C4-2B (cell line): Measurements from ENCODE around the gene STH.
"Not testable (repeated sequence)": the region's sequence is repeated elsewhere in the genome, so short reads cannot be mapped to it uniquely, and the experiment has no call there.

ENCODE experiments used
- H3K27ac ChIP-seq: fragments of 450-650 bp; 2 replicates; pipeline ENCODE4 v1.5.1; 2017
- ZFX ChIP-seq: fragments of 450-650 bp; IDR thresholded peaks from 2 replicates; pipeline ENCODE4 v1.6.1; 2017
- TF ChIP-seq, protein P1 (sequence below): fragments of 450-650 bp; conservative IDR thresholded peaks from 2 replicates; pipeline ENCODE4 v1.5.1; 2017; ENCODE audit warnings: mild to moderate bottlenecking

STH gene

DNA sequence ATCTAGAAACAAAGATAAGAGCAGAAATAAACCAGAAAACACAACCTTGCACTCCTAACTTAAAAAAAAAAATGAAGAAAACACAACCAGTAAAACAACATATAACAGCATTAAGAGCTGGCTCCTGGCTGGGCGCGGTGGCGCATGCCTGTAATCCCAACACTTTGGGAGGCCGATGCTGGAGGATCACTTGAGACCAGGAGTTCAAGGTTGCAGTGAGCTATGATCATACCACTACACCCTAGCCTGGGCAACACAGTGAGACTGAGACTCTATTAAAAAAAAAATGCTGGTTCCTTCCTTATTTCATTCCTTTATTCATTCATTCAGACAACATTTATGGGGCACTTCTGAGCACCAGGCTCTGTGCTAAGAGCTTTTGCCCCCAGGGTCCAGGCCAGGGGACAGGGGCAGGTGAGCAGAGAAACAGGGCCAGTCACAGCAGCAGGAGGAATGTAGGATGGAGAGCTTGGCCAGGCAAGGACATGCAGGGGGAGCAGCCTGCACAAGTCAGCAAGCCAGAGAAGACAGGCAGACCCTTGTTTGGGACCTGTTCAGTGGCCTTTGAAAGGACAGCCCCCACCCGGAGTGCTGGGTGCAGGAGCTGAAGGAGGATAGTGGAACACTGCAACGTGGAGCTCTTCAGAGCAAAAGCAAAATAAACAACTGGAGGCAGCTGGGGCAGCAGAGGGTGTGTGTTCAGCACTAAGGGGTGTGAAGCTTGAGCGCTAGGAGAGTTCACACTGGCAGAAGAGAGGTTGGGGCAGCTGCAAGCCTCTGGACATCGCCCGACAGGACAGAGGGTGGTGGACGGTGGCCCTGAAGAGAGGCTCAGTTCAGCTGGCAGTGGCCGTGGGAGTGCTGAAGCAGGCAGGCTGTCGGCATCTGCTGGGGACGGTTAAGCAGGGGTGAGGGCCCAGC is 2.6 kb downstream of the STH start:
- TF ChIP-seq, protein P1, sequence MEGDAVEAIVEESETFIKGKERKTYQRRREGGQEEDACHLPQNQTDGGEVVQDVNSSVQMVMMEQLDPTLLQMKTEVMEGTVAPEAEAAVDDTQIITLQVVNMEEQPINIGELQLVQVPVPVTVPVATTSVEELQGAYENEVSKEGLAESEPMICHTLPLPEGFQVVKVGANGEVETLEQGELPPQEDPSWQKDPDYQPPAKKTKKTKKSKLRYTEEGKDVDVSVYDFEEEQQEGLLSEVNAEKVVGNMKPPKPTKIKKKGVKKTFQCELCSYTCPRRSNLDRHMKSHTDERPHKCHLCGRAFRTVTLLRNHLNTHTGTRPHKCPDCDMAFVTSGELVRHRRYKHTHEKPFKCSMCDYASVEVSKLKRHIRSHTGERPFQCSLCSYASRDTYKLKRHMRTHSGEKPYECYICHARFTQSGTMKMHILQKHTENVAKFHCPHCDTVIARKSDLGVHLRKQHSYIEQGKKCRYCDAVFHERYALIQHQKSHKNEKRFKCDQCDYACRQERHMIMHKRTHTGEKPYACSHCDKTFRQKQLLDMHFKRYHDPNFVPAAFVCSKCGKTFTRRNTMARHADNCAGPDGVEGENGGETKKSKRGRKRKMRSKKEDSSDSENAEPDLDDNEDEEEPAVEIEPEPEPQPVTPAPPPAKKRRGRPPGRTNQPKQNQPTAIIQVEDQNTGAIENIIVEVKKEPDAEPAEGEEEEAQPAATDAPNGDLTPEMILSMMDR: no peak
- TF ChIP-seq ZFX: no peak
- no peak overlapping the region for H3K27ac ChIP-seq

DNA sequence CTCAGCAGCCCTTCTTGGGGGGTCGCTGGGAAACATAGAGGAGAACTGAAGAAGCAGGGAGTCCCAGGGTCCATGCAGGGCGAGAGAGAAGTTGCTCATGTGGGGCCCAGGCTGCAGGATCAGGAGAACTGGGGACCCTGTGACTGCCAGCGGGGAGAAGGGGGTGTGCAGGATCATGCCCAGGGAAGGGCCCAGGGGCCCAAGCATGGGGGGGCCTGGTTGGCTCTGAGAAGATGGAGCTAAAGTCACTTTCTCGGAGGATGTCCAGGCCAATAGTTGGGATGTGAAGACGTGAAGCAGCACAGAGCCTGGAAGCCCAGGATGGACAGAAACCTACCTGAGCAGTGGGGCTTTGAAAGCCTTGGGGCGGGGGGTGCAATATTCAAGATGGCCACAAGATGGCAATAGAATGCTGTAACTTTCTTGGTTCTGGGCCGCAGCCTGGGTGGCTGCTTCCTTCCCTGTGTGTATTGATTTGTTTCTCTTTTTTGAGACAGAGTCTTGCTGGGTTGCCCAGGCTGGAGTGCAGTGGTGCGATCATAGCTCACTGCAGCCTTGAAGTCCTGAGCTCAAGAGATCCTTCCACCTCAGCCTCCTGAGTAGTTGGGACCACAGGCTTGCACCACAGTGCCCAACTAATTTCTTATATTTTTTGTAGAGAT is 3.4 kb downstream of the STH start:
- TF ChIP-seq ZFX: no peak
- TF ChIP-seq, protein P1: peak; percentile 91
- peak overlapping the region; percentile 76 for H3K27ac ChIP-seq

DNA sequence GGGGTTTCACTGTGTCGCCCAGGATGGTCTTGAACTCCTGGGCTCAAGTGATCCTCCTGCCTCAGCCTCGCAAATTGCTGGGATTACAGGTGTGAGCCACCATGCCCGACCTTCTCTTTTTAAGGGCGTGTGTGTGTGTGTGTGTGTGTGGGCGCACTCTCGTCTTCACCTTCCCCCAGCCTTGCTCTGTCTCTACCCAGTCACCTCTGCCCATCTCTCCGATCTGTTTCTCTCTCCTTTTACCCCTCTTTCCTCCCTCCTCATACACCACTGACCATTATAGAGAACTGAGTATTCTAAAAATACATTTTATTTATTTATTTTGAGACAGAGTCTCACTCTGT is 3.9 kb downstream of the STH start:
- peak overlapping the region; percentile 76 for H3K27ac ChIP-seq
- no peak for TF ChIP-seq ZFX
- TF ChIP-seq, protein P1: 0 out of 2 replicates have a peak, but pooled peaks have one; percentile 5

DNA sequence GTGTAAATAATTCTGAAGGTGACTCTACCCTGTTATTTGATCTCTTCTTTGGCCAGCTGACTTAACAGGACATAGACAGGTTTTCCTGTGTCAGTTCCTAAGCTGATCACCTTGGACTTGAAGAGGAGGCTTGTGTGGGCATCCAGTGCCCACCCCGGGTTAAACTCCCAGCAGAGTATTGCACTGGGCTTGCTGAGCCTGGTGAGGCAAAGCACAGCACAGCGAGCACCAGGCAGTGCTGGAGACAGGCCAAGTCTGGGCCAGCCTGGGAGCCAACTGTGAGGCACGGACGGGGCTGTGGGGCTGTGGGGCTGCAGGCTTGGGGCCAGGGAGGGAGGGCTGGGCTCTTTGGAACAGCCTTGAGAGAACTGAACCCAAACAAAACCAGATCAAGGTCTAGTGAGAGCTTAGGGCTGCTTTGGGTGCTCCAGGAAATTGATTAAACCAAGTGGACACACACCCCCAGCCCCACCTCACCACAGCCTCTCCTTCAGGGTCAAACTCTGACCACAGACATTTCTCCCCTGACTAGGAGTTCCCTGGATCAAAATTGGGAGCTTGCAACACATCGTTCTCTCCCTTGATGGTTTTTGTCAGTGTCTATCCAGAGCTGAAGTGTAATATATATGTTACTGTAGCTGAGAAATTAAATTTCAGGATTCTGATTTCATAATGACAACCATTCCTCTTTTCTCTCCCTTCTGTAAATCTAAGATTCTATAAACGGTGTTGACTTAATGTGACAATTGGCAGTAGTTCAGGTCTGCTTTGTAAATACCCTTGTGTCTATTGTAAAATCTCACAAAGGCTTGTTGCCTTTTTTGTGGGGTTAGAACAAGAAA is 5.1 kb downstream of the STH start:
- no peak for TF ChIP-seq ZFX
- TF ChIP-seq, protein P1: no peak
- H3K27ac ChIP-seq: peak overlapping the region; percentile 76

DNA sequence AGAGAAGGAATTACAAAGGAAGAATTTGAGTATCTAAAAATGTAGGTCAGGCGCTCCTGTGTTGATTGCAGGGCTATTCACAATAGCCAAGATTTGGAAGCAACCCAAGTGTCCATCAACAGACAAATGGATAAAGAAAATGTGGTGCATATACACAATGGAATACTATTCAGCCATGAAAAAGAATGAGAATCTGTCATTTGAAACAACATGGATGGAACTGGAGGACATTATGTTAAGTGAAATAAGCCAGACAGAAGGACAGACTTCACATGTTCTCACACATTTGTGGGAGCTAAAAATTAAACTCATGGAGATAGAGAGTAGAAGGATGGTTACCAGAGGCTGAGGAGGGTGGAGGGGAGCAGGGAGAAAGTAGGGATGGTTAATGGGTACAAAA is 7.0 kb downstream of the STH start:
- H3K27ac ChIP-seq: not testable (repeated sequence)

DNA sequence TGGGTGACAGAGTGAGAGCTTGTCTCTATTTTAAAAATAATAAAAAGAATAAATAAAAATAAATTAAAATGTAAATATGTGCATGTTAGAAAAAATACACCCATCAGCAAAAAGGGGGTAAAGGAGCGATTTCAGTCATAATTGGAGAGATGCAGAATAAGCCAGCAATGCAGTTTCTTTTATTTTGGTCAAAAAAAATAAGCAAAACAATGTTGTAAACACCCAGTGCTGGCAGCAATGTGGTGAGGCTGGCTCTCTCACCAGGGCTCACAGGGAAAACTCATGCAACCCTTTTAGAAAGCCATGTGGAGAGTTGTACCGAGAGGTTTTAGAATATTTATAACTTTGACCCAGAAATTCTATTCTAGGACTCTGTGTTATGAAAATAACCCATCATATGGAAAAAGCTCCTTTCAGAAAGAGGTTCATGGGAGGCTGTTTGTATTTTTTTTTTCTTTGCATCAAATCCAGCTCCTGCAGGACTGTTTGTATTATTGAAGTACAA is 8.5 kb downstream of the STH start:
- no peak for TF ChIP-seq ZFX
- TF ChIP-seq, protein P1: no peak
- no peak overlapping the region for H3K27ac ChIP-seq

DNA sequence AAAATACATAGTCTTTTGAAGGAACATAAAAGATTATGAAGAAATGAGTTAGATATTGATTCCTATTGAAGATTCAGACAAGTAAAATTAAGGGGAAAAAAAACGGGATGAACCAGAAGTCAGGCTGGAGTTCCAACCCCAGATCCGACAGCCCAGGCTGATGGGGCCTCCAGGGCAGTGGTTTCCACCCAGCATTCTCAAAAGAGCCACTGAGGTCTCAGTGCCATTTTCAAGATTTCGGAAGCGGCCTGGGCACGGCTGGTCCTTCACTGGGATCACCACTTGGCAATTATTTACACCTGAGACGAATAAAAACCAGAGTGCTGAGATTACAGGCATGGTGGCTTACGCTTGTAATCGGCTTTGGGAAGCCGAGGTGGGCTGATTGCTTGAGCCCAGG is 9.5 kb downstream of the STH start:
- H3K27ac ChIP-seq: no peak overlapping the region
- TF ChIP-seq ZFX: no peak
- TF ChIP-seq, protein P1: no peak
